NCI-H526 treated with DMSO at 0.1 percent for 48 hours (cell line): ENCODE data around the gene ARG2.
A peak's percentile ranks its signal among the peaks of the same experiment; 100 is the strongest.

ENCODE experiments used
- DNase-seq: peaks from one replicate; lab custom pipeline; 2025; lab: John Stamatoyannopoulos, UW

Gene ARG2

GRCh38 chr14:67619446-67620216 lies at the start of gene ARG2:
Gene ARG2 (plus strand): TSS chr14:67619920. CDS start chr14:67619978, 58 bp downstream.
- DNase-seq, result peak; percentile 90

- DNase-seq, result peak; percentile 21
These were observed 49.3 kb upstream of the ARG2 start for GRCh38 chr14:67570453-67570852.

- peak; percentile 49 for DNase-seq
These were observed 48.3 kb upstream of the ARG2 start for GRCh38 chr14:67571275-67571990.

GRCh38 chr14:67571991-67572323 lies 47.8 kb upstream of the ARG2 start:
- no peak for DNase-seq

GRCh38 chr14:67572608-67573007 lies 47.1 kb upstream of the ARG2 start:
- DNase-seq, result no peak

- no peak for DNase-seq
These were observed 46.3 kb upstream of the ARG2 start for GRCh38 chr14:67573228-67574010.

GRCh38 chr14:67574156-67574555 lies 45.6 kb upstream of the ARG2 start:
- DNase-seq, result no peak

- no peak for DNase-seq
These were observed 44.9 kb upstream of the ARG2 start for GRCh38 chr14:67574806-67575205.

GRCh38 chr14:67575684-67576083 lies 44.0 kb upstream of the ARG2 start:
- no peak for DNase-seq

GRCh38 chr14:67576216-67576955 lies 43.3 kb upstream of the ARG2 start:
- DNase-seq, result no peak

GRCh38 chr14:67577181-67577808 lies 42.4 kb upstream of the ARG2 start:
- DNase-seq, result no peak

GRCh38 chr14:67577909-67578749 lies 41.6 kb upstream of the ARG2 start:
- DNase-seq, result no peak

- DNase-seq, result no peak
These were observed 40.7 kb upstream of the ARG2 start for GRCh38 chr14:67579040-67579439.

- no peak for DNase-seq
These were observed 40.1 kb upstream of the ARG2 start for GRCh38 chr14:67579636-67580035.

GRCh38 chr14:67580336-67581171 lies 39.2 kb upstream of the ARG2 start:
- DNase-seq, result no peak

- DNase-seq, result no peak
These were observed 38.1 kb upstream of the ARG2 start for GRCh38 chr14:67581643-67582042.

GRCh38 chr14:67582061-67582460 lies 37.7 kb upstream of the ARG2 start:
- DNase-seq, result no peak

- DNase-seq, result peak; percentile 20
These were observed 35.7 kb upstream of the ARG2 start for GRCh38 chr14:67583711-67584644.

GRCh38 chr14:67584978-67585377 lies 34.7 kb upstream of the ARG2 start:
- DNase-seq, result no peak
